DND-41 (cell line): Measurements from ENCODE around the gene MEF2D.

Experiments used
- ATAC-seq: fragments of 200-7000 bp; cut with Tn5 transposase; 3 replicates; pipeline ENCODE4 v1.9.1; 2021; ENCODE audit warnings: low read depth; ENCODE audit not compliant: insufficient read depth
- DNase-seq: peaks from one replicate; pipeline ENCODE4 v3.0.0-alpha.2; 2020
- H2AFZ ChIP-seq: 2 replicates; pipeline ENCODE4 v1.6.0; 2012; ENCODE audit warnings: low read depth, low read length
- H3K27ac ChIP-seq: 2 replicates; pipeline ENCODE4 v1.5.1; 2012; ENCODE audit warnings: low read length, inconsistent platforms
- H3K27me3 ChIP-seq: fragments of 200-600 bp; sonication (generic); 2 replicates; pipeline ENCODE4 v1.6.0; 2012; ENCODE audit warnings: low read length, mild to moderate bottlenecking, inconsistent platforms; ENCODE audit not compliant: insufficient read depth, poor library complexity
- H3K36me3 ChIP-seq: 2 replicates; pipeline ENCODE4 v1.5.1; 2012; ENCODE audit warnings: low read length, inconsistent platforms; ENCODE audit not compliant: insufficient read depth
- H3K4me1 ChIP-seq: 2 replicates; pipeline ENCODE4 v1.5.1; 2012; ENCODE audit warnings: mild to moderate bottlenecking, low read length; ENCODE audit not compliant: insufficient read depth
- H3K4me2 ChIP-seq: 2 replicates; pipeline ENCODE4 v1.6.0; 2012; ENCODE audit warnings: mild to moderate bottlenecking, moderate library complexity, low read length, inconsistent platforms; ENCODE audit not compliant: insufficient read depth
- H3K4me3 ChIP-seq, 2 experiments: fragments of 200-600 bp in 1 of 2; shearing (Covaris generic) in 1 of 2; 2 replicates each; pipeline ENCODE4 v1.5.1; 2012 to 2016; ENCODE audit warnings: inconsistent platforms in 2 of 2, low read length in 2 of 2, mild to moderate bottlenecking in 2 of 2, low read depth in 1 of 2, moderate library complexity in 1 of 2
- H3K79me2 ChIP-seq: 2 replicates; pipeline ENCODE4 v1.6.0; 2012; ENCODE audit warnings: low read length, inconsistent platforms; ENCODE audit not compliant: insufficient read depth
- H3K9ac ChIP-seq: 2 replicates; pipeline ENCODE4 v1.6.0; 2012; ENCODE audit warnings: low read depth, mild to moderate bottlenecking, inconsistent platforms, low read length, moderate library complexity
- H3K9me3 ChIP-seq: 2 replicates; pipeline ENCODE4 v1.5.1; 2012; ENCODE audit warnings: low read length, moderate library complexity, mild to moderate bottlenecking, inconsistent platforms; ENCODE audit not compliant: insufficient read depth, severe bottlenecking
- H4K20me1 ChIP-seq: 2 replicates; pipeline ENCODE4 v1.6.0; 2012; ENCODE audit warnings: low read length; ENCODE audit not compliant: insufficient read depth
- EZH2 ChIP-seq: IDR thresholded peaks from 3 replicates; pipeline ENCODE4 v1.6.1; 2012; ENCODE audit warnings: borderline replicate concordance, low read depth, mild to moderate bottlenecking, moderate library complexity, low read length, inconsistent platforms; ENCODE audit not compliant: severe bottlenecking
- TF ChIP-seq, protein P1 (sequence below): IDR thresholded peaks from 2 replicates; pipeline ENCODE4 v1.5.1; 2012; ENCODE audit warnings: borderline replicate concordance, low read length, moderate library complexity, mild to moderate bottlenecking; ENCODE audit not compliant: poor library complexity, severe bottlenecking; ENCODE audit errors: extremely low read depth

Gene MEF2D

DNA sequence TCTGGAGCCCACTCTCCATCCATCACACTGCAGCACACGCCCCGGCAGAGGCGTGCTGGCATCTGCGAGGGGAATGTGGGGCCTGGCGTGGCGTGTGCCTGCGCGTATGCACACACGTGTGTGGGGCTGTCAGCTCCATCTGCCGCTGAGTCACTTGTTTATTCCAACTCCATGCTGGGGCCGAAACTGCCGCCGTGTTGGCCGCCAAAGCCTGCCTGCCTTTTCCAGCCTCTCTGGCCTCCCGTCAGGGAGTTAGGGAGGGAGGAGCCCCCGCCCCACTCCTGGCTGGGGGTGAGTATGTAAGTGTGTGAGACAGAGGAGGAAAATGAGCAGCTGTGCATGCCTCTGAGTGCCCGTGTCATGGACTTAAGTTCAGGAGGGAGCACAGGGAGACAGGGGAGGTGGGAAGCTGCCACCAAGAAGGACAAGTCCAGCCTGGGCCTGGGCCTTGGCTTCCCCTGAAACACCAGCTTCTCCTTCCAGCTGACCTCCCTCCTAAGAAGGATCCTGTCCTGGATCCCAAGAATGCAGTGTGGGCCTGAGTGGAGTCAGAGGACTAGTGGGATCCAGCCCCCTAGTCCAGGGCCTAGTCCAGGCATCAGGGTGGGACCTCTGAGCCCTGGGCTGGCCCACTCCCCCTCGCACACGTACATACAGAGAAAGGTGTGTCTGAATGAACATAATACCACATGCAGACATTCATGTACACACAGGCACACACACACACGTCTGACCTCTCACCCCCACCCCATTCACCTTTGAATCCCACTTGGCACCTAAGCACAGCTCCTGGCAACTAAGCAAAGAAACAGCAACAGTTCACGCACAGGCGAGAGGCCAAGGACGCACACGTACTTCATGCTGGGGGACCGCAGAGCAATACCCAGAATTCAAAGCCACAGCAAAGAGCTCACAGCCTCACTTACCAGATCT, 24.7 kb downstream of the MEF2D start:
- TF ChIP-seq EZH2, result no peak
- TF ChIP-seq, protein P1, sequence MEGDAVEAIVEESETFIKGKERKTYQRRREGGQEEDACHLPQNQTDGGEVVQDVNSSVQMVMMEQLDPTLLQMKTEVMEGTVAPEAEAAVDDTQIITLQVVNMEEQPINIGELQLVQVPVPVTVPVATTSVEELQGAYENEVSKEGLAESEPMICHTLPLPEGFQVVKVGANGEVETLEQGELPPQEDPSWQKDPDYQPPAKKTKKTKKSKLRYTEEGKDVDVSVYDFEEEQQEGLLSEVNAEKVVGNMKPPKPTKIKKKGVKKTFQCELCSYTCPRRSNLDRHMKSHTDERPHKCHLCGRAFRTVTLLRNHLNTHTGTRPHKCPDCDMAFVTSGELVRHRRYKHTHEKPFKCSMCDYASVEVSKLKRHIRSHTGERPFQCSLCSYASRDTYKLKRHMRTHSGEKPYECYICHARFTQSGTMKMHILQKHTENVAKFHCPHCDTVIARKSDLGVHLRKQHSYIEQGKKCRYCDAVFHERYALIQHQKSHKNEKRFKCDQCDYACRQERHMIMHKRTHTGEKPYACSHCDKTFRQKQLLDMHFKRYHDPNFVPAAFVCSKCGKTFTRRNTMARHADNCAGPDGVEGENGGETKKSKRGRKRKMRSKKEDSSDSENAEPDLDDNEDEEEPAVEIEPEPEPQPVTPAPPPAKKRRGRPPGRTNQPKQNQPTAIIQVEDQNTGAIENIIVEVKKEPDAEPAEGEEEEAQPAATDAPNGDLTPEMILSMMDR, result no peak
- no peak overlapping the region for H3K9ac ChIP-seq
- H3K36me3 ChIP-seq, result peaks cover 90% of the 10 kb centered on the region
- H4K20me1 ChIP-seq, result peaks cover 3% of the 10 kb centered on the region; the same call in 1 of the 2 replicates
- no peaks in the 10 kb centered on the region for H3K79me2 ChIP-seq
- H2AFZ ChIP-seq, result no peak overlapping the region
- H3K27me3 ChIP-seq, result no peaks in the 10 kb centered on the region
- H3K9me3 ChIP-seq, result no peaks in the 10 kb centered on the region
- no peak overlapping the region for H3K4me2 ChIP-seq
- no peak overlapping the region for H3K27ac ChIP-seq
- ATAC-seq, result no peak
- no peak overlapping the region for H3K4me3 ChIP-seq
- no peaks in the 10 kb centered on the region for H3K4me1 ChIP-seq
- DNase-seq, result no peak

DNA sequence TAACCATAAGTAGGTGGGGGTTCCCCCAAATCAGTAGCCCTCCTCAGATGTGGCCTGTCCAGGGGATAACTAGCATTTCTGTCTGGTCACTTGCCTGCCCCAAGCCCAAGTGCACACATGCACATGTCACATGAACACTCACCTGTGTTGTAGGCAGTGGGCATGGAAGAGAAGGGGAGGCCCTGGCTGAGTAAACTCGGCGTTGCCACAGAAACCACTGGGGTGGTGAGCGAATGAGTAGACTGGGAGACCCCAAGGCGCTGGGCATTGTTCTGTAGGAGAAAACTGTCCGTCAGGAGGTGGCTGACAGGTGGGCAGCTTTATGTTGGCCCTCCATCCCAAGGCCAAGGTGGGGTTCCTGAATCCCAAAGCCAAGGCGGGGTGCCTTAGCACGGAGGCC, 25.6 kb downstream of the MEF2D start:
- no peaks in the 10 kb centered on the region for H3K9me3 ChIP-seq
- no peak overlapping the region for H3K9ac ChIP-seq

DNA sequence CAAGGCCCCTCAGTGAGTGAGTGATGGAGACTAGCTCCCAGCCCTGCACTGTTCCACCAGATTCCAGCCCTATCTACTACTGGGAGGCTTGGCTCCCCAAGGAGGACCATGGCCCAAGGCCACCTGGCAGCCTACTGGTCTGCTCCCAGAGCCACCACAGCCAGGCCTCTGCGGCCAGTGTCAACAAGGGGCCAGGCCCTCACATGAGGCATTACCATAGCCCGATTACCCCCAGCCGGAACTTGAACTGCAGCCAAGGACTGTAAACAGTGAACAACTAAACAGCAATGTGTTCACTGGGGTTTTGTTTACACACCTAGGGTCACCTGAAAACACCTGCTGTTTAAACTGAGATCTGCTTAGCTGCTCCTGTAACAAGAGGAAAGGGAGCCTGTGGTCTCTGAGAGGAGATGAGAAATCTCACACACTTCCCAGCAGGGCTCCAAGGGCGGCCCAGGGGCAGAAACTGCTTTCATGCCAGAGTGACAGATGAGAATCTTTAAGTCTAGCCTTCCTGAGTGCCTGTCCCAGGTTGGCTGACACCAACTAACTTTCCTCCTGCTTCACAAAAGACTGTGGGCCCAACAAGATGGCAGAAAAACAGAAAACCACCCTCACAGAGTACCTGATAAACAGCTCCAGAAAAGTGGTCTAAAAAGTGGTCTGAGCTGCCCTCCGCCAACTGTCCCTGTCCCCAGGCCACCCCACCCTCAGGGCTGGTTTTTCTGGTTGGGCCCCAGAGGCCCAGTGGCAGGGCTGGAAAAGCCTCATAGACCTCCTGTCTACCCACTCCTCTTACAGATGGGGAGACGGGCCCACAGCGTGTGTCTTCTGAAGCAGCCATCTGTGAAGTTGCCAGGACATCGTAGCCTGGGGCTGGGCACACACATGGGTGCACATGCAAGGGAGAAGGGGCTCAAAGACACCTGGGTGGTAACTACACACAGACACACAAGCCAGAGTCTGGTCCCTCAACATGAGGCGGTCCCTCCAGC, 28.8 kb downstream of the MEF2D start:
- no peak overlapping the region for H3K9ac ChIP-seq
- no peak overlapping the region for H3K27ac ChIP-seq
- H2AFZ ChIP-seq, result no peak overlapping the region
- H3K27me3 ChIP-seq, result no peaks in the 10 kb centered on the region
- H3K4me3 ChIP-seq, result no peak overlapping the region
- peaks cover 82% of the 10 kb centered on the region for H3K36me3 ChIP-seq
- no peaks in the 10 kb centered on the region for H4K20me1 ChIP-seq
- TF ChIP-seq, protein P1, result no peak
- TF ChIP-seq EZH2, result no peak
- no peaks in the 10 kb centered on the region for H3K4me1 ChIP-seq
- DNase-seq (no peak), ATAC-seq (no peak)
- H3K79me2 ChIP-seq, result no peaks in the 10 kb centered on the region
- no peaks in the 10 kb centered on the region for H3K9me3 ChIP-seq
- no peak overlapping the region for H3K4me2 ChIP-seq

More for the DNA sequence above, 25.6 kb downstream of the MEF2D start:
- Histone ChIP-seq H3K79me2 (no peaks in the 10 kb centered on the region), H3K27me3 (no peaks in the 10 kb centered on the region), H3K36me3 (peaks cover 86% of the 10 kb centered on the region), H3K27ac (no peak overlapping the region), H4K20me1 (no peaks in the 10 kb centered on the region; the same call in 1 of the 2 replicates), H3K4me3 (no peak overlapping the region), H3K4me2 (no peak overlapping the region), H2AFZ (no peak overlapping the region), H3K4me1 (no peaks in the 10 kb centered on the region)
- no peak for TF ChIP-seq EZH2
- TF ChIP-seq, protein P1, result no peak
- DNase-seq, result no peak
- ATAC-seq, result no peak
